Fibroblast of skin of scalp (primary cell): ENCODE measurements around the gene ECSIT. TPM values are rescaled to one million over a fixed set of nuclear protein-coding genes. Genes with fewer than 3 reads are reported as not detected.
A peak's percentile ranks its signal among the peaks of the same experiment; 100 is the strongest.
"Not testable (repeated sequence)": the region's sequence is repeated elsewhere in the genome, so short reads cannot be mapped to it uniquely, and the experiment has no call there.

ENCODE experiments used
- DNase-seq: peaks from one replicate; pipeline ENCODE4 v3.0.0-alpha.2; 2013
- polyA plus RNA-seq, 2 experiments: library from polyadenylated mRNA; unstranded; fragments of 120-200 nt; gene quantifications; one replicate each; pipeline ENCODE4 v1.2.1, GENCODE V29; 2013; ENCODE audit not compliant: insufficient read length in 2 of 2

Gene ECSIT, protein sequence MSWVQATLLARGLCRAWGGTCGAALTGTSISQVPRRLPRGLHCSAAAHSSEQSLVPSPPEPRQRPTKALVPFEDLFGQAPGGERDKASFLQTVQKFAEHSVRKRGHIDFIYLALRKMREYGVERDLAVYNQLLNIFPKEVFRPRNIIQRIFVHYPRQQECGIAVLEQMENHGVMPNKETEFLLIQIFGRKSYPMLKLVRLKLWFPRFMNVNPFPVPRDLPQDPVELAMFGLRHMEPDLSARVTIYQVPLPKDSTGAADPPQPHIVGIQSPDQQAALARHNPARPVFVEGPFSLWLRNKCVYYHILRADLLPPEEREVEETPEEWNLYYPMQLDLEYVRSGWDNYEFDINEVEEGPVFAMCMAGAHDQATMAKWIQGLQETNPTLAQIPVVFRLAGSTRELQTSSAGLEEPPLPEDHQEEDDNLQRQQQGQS
- 34.5 TPM for polyA plus RNA-seq (2013, experiment 1 of 2; ENCODE audit: insufficient read length)
- 37.2 TPM for polyA plus RNA-seq (2013, experiment 2 of 2; ENCODE audit: insufficient read length)

DNA sequence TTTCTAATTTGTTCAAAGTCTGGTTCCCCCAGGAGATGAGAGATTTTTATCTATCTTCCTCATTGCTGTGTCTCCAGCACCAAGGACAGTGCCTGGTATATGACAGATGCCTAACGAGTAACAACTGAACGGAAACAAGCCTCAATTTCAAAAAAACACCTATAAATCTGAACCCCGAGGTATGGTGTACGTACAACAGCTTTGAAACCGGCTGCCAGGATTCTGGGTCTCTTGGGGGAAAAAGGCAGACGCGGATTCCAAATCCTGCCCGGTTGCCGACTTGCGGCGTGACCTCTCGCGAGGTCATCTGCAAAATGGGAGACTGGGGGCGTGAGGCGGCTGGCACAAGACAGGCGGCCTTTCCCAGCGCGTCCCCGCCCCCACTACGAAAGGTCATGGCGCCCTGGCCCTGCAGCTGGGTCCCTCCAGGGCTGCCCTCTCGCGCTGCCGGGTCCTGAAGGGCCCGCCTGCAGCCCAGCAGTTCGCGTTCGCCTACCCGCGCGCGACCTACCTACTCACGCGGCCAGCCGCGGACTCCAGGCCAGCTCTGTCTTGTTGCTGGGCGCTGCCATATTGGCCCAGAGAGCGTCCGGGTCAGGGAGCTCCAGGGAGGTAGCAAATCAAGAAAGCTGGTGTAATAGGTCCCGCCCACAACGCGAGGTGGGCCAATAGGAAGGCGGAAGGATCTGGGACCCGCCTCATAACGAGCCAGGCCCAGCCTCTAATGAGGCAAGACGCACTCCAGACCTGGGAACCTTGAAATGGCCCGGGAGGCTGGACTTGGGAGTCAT is at the start of gene ECSIT:
ECSIT (minus strand) TSS at position 584 of the 791 bp plus-strand sequence. CDS start 9,964 bp downstream, outside the sequence.
- peak; percentile 99 for DNase-seq

DNA sequence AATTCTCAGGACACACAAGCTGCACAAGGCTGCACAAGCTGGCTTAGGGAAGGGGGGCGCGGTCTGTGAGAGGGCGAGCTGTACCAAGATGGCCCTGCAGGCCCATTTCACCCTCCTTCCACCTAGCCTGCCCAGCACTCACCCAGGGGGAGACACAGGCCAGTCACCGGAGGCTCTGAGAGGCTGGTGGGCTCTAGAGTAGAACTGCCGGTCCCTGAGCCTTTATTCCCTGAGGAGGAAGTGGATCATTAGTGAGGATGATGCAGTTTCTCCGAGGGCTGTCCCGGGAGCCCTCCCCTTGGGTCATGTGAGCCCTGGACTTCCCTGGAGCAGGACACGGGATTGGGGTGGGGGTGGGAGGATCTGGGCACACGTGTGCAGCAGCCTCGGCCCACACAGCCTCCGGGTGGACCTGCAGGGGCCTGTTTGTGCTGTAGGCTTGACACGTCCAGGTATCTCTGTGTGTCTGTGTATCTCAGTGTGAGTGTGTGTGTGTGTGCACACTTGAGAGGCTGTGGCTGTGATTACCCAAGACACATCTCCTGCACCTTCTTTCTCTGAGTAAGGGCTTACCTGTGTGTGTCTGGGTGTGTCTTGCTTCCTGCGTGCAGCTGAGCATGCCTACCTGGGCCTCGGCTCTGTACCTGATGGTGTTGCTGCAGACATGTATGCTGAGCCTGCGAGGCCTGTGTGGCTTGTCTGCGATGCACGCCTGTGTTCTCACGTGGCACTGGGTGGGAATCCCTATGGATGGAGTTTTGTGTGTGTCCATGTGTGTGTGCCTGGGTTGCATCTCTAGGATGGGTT is 48.7 kb upstream of the ECSIT start, which contains the start of gene ACP5:
ACP5 (minus strand) TSS at position 195 of the 807 bp plus-strand sequence. CDS start 328 bp downstream, outside the sequence.
- no peak for DNase-seq

DNA sequence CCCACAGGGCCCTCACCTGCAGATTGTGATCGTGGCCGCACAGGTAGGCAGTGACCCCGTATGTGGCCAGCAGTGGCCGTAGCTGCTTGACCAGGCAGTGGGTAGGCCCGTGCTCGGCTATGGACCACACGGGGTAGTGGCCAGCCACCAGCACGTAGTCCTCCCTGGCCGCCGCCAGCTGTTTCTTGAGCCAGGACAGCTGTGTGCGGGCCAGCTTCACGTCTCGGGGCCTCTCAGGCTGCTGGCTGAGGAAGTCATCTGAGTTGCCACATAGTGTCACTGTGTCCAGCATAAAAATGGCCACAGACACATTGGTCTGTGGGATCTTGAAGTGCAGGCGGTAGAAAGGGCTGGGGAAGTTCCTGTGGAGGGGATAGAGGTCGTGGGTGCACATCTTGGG is 47.3 kb upstream of the ECSIT start:
- DNase-seq, result no peak

DNA sequence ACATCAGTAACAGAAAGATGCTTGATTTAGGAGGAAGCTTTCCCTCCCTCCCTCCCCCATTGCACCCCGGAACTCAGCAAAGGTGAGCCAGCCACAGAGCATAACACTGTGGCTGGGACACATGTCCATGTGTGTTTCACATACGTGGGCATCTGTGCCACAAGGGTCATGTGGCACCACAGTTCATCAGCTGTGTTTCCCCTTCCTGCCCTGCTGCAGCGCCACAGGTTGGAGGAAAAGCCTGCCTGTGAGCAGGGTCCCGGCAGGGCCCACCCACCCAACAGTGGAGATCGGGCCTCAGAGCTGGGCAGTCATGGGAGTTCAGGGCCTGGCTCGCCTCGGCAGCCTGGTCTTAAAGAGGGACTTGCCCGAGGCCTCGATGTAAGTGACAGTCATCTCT is 45.8 kb upstream of the ECSIT start:
- no peak for DNase-seq

DNA sequence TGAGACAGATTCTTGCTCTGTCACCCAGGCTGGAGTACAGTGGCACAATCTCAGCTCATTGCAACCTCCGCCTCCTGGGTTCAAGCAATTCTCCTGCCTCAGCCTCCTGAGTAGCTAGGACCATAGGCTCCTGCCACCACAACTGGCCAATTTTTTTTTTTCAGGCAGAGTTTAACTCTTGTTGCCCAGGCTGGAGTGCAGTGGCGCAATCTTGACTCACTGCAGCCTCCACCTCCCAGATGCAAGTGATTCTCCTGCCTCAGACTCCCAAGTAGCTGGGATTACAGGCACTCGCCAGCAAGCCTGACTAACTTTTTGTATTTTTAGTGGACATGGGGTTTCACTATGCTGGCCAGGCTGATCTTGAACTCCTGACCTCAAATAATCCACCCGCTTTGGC is 44.8 kb upstream of the ECSIT start:
- not testable (repeated sequence) for DNase-seq

DNA sequence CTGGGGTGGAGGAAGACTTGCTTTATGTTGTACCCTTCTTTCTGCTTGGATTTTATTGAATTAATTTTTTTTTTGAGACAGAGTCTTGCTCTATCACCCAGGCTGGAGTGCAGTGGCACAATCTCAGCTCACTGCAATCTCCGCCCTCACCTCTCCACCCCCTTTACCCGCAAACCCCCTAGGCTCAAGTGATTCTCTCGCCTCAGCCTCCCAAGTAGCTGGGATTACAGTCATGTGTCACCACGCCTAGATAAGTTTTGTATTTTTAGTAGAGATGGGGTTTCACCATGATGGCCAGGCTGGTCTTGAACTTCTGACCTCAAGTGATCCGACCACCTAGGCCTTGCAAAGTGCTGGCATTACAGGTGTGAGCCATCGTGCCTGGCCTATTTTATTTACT is 44.4 kb upstream of the ECSIT start:
- DNase-seq, result not testable (repeated sequence)

DNA sequence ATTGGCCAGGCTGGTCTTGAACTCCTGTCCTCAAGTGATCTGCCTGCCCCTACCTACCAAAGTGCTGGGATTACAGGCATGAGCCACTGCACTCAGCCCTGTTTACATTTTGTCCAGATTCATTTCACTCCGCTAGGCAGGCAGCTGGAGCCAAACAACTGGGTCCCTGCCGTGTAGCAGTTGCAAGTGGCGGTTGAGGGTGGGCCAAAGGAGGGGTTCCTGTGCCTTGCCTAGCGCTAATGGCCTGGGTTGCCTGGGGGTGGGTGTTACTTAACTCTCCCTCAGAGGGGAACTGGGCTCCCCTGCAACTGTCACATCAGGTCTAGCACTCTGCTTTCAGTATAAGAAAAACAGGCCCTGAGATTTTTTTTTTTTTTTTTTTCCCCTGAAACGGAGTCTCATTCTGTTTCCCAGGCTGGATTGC is 41.1 kb upstream of the ECSIT start:
- no peak for DNase-seq

DNA sequence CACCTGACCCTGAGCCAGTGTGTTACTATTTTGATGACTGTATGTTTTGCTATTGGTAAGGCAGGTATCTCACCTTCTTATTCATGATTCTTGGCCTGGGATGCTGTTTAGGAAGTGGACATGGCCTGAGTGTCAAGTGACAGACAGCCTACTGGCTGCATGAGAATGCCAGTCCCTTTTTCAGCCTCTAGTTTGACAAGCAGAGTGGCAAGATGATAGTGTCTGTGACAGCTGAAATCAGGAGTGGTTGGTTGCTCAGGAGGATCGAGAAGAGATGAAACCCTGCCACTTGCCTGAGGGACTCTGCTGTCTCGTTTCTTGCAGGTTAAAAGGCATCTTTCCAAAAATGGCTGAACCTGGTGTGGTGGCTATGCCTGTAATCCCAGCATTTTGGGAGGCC is 37.2 kb upstream of the ECSIT start:
- DNase-seq, result no peak

DNA sequence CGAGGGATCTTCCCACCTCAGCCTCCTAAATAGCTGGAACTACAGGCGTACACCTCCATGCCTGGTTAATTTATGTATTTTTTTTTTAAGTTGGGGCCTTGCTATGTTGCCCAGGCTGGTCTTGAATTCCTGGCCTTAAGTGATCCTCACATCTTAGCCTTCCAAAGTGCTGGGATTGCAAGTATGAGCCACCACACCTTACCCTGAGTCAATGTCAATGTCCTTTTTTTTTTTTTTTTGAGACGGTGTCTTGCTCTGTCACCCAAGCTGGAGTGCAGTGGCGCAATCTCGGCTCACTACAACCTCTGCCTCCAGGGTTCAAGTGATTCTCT is 36.7 kb upstream of the ECSIT start:
- not testable (repeated sequence) for DNase-seq

DNA sequence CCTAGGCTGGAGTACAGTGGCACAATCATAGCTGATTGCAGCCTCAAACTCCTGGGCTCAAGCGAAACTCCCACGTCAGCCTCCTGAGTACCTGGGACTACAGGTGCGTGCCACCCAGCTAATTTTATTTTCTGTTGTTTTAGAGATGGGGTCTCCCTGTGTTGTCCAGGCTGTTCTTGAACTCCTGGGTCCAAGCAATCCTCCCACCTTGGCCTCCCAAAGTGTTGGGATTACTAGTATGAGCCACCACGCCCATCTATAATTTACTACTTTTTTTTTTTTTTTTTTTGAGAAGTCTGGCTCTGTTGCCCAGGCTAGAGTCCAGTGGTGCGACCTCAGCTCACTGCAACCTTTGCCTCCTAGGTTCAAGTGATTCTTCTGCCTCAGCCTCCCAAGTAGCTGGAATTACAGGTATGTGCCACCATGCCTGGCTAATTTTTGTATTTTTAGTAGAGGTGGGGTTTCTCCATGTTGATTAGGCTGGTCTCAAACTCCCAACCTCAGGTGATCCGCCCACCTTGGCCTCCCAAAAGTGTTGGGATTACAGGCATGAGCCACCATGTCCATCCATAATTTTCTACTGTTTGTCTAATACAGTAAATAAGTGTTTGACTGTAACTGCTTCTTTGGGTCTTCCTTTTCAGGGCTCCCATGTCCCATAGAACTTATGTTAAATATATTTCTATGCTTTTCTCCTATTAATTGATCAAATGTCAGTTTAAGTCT is 35.3 kb upstream of the ECSIT start:
- not testable (repeated sequence) for DNase-seq

DNA sequence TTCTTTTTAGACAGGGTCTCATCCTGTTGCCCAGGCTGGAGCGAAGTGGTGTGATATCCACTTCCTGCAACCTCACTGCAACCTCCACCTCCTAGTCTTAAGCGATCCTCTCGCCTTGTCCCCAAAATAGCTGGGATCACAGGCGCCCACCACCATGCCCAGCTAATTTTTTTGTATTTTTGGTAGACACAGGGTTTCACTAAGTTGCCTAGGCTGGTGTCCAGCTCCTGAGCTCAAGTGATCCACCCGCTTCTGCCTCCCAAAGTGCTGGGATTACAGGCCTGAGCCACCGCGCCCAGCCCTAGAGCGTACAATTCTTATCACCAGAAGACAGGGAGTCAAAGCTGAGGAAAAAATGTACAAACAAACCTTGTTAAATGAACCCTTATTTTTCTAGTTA is 34.6 kb upstream of the ECSIT start:
- DNase-seq, result no peak

DNA sequence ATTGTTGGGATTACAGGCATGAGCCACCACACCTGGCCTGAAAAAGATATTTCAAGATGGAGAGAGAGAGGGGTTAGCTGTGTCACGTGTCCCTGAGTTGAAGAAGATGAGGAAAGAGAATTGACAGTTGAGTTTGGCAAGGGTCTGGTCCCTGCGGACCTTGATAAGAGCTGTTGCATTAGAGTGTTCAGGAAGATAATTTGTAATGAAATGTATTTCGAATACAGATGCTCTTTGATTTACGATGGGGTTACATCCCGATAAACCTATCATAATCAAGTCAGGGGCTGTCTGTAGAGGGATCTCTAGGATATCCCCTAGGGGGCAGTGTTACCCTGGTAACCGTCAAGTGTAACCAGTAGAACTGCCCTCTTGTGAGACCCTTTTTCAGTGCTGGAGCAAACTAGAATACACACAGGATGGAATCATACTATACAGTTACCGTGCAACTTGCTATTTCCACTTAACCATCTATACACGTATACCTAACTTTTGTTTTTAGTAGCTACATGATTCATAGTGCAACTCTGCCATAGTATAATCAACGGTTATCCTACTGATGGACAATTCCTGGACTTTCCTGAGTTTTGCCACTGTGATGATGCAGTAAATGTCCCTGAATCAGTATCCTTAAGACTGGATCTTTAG is 31.6 kb upstream of the ECSIT start:
- peak; percentile 76 for DNase-seq

DNA sequence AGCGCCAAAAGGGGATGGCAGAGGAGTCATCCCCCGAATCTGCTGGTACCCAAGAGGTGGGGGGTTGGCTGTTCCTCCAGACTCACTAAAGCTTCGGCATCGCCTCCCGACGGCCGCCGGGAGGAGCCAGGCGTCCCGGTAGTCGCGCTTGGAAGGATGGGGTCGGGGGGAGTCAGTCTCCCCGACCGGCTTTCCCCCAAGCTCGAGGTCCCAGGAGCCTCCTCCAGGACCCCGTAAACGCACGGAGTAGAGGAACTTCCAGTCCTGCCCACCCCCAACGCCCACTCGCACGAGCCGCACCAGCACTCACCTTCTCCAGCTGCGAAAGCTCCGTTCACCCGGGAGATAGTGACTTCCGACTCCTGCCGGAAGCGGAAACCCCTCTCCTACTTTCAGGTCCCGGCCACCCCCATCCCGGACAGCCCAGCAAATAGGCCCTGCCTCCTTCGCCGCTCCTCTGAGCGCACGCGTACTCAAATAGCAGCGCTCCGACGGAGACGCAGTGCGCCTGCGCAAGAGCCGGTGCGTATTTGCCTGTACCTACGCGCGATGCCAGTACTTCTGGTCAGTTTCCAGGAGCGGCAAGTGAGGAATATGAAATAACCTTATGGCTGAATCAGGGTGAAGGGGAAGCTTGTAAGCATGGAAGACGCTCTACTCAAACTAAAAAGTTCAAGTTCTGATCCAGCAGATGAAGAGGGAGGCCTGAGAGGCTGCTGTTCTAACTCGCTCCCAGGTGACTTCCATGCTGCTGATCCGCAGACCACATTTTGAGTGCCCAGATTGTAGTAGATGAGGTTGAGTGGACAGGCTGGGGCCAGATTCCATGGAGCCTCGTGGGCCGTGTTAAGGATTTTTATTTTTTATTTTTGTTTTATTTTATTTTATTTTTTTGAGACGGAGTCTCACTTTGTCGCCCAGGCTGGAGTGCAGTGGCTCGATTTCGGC is 30.2 kb upstream of the ECSIT start, which contains the start of gene ELOF1:
ELOF1 (minus strand) TSS at position 350 of the 948 bp plus-strand sequence. CDS start 4,883 bp downstream, outside the sequence.
- DNase-seq, result peak; percentile 97

DNA sequence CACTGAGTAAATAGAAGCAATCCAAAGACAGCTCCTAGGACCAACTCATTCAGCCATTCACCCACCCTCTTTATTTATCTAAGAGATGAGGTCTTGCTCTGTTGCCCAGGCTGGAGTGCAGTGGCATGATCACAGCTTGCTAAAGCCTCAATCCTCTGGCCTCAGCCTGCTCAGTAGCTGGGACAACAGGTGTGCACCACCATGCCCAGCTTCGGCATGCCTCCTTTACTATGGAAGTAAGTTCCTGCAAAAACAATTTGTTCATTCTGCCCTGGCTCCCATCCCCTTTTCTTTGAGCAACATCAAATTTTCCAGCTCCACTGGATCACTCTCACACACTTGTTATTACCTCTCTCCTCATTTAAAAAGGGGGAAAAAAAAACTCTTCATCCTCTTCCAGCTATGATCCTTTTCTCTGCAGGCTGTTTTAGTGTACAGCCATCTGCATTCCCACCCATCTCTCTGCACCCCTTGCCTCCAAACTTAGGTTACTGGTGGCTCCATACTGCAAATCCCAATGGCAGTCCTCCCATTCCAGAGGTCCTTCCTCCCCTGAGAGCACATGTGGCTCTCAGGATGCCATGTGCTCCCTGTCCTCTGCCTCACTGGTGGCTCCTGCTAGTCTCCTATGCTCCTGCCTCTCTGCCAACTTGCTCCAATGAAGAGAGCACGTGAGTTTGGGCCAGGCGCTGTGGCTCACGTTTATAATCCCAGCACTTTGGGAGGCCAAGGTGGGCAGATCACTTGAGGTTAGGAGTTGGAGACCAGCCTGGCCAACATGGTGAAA is 27.9 kb upstream of the ECSIT start:
- DNase-seq, result no peak

DNA sequence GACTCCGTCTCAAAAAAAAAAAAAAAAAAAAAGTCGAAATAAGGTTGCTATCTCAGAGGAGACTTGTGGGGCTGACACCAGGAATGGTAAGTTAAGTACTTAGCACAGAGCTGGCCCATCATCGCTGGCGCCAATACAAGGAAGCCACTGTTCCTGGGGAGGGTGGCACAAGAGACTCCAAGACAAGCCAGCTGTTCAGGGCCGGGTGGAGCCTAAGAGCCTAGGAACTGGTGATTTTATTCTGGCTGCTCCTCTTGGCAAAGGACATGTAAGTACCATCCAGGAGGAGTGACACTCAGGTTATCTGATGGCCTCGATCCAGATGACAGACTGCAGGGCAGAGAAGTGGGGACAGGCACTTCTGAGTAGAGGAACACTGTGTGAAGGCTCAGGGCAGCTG is 26.3 kb upstream of the ECSIT start:
- DNase-seq, result no peak

DNA sequence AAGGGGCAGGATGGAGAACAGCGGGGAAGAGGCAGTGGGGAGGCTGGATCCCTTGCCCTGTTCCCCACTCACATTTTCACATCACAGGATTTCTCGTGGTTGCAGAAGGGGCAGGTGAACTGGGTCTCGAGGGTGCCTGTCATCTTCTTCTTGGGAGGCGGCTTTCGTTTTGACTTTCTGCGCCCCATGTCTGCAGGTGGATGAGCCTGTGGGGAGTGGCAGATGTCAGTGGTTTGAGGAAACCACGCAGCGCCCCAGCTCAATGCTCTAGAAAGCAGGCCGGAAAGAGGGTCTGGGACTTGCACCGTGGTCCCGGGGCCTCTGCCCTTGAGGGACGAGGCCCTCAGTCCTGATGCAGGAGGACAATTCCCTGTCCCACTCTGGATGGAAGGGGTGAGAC is 25.2 kb upstream of the ECSIT start:
- DNase-seq, result no peak

DNA sequence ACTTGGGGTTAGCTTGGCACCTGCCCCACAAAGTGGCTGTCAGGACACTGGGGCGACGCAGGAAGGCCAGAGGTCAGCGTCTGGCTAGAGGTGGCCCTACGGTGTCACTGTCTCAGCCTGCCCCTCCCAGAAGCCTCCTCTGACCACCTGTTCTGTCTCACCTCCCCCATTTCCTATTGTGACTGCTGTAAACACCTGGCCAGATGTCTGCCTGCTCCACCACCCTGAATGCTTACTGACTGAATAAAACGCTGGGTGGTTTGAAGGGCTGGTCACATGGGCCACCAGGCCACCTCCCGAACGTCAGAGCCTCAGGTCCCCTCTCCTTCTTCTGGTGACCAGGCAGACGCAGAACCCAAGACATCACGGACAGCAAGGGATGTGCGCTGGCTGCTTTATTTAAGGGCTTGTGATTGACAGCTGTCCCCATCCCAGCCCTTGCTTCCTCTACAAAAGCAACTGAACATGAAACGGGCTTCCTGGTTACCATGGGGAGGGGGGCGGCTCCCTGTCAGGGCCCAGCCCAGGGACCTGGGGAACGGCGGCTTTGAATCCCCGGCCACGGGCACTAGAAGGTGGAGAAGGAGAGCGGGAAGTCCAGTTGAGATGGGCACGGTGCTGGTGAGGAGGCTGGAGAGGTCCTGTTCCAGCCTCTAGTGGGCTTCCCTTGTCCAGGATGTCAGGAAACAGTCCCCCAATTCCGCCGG is 23.9 kb upstream of the ECSIT start:
- no peak for DNase-seq

DNA sequence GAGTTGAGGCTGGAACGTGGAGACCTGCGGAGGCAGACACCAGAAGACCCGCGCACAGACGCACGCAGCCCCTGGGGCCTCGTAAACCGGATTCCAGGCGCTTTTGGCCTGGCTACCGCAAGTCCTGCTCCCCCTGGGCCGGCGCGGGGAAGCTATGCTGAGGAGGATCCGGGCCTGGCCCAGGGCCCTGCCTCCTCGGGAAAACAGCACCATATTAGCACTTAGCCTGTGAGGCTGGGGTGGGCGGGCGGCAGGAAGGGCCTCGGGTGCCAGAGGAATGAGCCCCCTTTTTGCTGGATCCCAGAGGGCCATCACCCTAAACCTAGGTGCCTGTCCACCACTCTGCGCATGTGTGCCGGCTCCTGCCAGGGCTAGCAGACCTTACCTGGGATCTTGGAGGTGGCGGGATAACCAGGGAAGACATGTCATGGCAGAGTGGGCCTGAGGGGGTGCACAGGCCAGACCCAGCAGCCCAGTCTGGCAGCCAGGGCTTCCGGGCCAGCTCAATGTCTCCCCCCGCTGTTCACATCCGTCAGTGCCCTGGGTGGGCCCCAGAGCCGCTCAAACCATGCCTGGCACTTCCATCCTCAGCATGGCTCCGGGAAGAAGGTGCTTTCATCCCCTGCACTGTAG is 22.8 kb upstream of the ECSIT start:
- peak; percentile 34 for DNase-seq
